ENCODE results near the gene BMAL1. TPM values are rescaled to one million over a fixed set of nuclear protein-coding genes. Genes with fewer than 3 reads are reported as not detected.

The BMAL1 gene
- total RNA-seq, 4 donors from 2014 or later = 19.4 to 87.5 (median 39.7) TPM

DNA sequence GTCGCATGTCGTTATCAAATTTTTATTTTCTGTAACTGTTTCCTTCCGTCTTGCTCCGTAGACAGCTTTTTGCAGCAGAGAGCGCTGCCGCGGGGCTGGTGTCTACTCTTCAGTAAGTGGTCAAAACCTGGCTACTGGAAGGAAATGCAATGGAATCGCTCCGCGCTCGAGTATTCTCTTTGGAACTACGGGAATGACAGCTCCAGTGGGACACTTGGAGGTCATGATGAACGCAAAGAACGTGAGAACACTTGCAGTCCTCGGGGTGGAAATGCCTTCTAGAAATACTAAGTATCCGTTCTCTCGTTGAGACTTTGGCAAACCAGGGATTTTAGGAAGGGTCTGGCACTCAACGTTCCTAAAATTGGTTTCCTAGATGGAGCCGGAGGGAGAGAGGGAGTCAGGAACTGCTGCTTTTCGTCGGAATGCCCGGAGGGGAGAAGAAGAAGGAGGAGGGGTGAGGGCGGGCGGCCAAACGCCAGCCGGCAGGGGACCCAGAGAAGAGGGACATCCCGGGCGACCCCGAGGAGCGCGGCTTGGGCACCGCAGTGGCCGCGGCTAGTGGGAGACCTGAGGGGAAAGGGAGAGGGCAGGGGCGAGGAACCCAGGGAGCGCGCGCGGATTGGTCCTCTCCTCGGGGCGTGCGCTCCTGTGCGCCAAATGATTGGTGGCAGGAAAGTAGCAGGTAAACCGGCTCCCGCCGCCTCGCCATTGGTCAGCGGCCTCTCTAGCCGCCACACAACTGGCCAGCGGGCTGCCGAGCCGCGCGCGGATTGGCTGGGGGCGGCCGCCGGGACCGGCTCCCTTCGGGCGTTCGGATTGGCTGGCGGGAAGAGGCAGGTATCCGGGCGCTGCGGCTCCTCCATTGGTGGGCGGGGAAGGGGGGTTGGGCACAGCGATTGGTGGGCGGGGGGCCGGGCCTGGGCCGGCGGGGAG lies 490 bp upstream of the BMAL1 start:
- no peaks in the 10 kb centered on the region for H3K27me3 ChIP-seq

DNA sequence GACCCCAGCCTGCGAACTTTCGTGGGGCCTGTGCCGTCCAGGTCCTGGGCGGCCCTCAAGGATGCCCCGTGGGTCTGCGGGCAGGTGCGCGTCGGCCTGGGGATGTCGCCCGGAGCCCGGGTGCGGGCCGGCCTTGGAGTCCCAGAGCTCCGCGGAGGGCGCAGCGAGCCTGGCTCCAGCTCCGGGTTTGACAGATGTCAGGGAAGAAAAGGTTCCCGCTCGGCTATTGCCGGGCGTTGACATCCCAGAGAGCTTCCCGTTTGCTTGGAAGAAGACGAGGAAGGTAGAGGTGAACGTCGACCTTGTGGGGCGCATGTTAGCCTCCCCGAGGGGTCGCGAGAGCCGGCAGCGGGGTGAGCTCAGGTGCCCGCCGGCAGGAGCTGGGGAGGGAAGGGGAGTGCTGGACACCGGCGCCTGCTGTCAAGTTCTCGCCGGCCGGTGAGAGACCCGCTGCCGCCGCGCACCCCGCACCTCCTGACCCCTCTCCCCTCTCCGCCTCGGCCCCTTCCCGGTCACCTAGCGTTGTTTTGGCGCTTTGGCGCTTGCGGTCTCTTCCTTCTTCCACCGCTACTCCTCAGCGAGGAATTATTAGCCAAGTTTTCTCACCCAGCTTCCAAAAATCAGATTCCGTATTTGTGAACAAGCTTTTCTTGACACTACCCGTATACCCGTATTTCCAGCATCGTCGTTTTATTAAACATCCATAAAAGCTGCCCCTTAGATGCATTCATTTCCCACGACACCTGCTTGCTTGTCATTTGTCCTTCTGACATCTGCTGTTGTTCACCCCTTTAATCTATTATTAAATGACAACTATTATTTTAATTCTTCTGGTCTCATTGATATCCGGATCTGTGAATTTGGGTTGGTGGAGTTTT lies 1.3 kb downstream of the BMAL1 start:
- Histone ChIP-seq H3K36me3 (no peaks in the 10 kb centered on the region), H3K9me3 (no peaks in the 10 kb centered on the region), H3K4me3 (peak overlapping the region; percentile 90 to 100 (median 97)), H3K27ac (peak overlapping the region; percentile 87 to 98 (median 90)), H3K4me1 (peaks cover 0 to 29% (median 4%) of the 10 kb centered on the region in 4 donors), H3K27me3 (no peaks in the 10 kb centered on the region)
- no peak for DNase-seq
- no peak for TF ChIP-seq POLR2A (IDR thresholded peaks at IDR 0.05)
- TF ChIP-seq, protein P1, sequence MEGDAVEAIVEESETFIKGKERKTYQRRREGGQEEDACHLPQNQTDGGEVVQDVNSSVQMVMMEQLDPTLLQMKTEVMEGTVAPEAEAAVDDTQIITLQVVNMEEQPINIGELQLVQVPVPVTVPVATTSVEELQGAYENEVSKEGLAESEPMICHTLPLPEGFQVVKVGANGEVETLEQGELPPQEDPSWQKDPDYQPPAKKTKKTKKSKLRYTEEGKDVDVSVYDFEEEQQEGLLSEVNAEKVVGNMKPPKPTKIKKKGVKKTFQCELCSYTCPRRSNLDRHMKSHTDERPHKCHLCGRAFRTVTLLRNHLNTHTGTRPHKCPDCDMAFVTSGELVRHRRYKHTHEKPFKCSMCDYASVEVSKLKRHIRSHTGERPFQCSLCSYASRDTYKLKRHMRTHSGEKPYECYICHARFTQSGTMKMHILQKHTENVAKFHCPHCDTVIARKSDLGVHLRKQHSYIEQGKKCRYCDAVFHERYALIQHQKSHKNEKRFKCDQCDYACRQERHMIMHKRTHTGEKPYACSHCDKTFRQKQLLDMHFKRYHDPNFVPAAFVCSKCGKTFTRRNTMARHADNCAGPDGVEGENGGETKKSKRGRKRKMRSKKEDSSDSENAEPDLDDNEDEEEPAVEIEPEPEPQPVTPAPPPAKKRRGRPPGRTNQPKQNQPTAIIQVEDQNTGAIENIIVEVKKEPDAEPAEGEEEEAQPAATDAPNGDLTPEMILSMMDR (IDR thresholded peaks at IDR 0.05) = no peak

More for the DNA sequence above, 490 bp upstream of the BMAL1 start:
- H3K27ac ChIP-seq = peak overlapping the region; percentile 87 to 98 (median 90)
- no peaks in the 10 kb centered on the region for H3K9me3 ChIP-seq
- H3K4me3 ChIP-seq = peak overlapping the region; percentile 90 to 100 (median 97)
- DNase-seq = peak; percentile 97 to 99 (median 98)
- TF ChIP-seq POLR2A (IDR thresholded peaks at IDR 0.05) = peak; percentile 78 to 82
- TF ChIP-seq, protein P1 (IDR thresholded peaks at IDR 0.05) = peak in 1 of 6 experiments; percentile 1
- H3K4me1 ChIP-seq = peaks cover 0 to 25% (median 4%) of the 10 kb centered on the region in 4 donors
- no peaks in the 10 kb centered on the region for H3K36me3 ChIP-seq

DNA sequence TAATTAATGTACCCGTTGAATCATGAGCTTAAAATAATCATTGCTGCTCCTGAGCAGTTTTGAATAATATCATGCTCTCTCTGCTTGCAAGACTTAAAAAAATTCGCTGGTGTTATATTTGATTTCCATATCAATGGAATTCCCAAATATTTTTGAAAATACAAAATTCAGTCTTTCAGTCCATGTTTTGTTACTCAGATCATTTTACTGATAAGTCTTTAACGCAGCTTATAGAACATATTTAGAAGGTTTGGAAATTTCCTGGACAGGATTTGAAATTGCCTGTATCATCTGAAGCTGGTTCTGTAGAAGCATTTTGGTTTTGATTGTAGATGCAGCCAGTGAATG lies 1.9 kb downstream of the BMAL1 start:
- no peak for DNase-seq
- Histone ChIP-seq H3K9me3 (no peaks in the 10 kb centered on the region), H3K4me1 (peaks cover 0 to 29% (median 4%) of the 10 kb centered on the region in 4 donors), H3K4me3 (peak overlapping the region in 3 of 4 donors; percentile 95 to 100 (median 99)), H3K27me3 (no peaks in the 10 kb centered on the region), H3K27ac (no peak overlapping the region), H3K36me3 (no peaks in the 10 kb centered on the region)
- TF ChIP-seq, protein P1 (IDR thresholded peaks at IDR 0.05) = no peak
- TF ChIP-seq POLR2A (IDR thresholded peaks at IDR 0.05) = no peak

DNA sequence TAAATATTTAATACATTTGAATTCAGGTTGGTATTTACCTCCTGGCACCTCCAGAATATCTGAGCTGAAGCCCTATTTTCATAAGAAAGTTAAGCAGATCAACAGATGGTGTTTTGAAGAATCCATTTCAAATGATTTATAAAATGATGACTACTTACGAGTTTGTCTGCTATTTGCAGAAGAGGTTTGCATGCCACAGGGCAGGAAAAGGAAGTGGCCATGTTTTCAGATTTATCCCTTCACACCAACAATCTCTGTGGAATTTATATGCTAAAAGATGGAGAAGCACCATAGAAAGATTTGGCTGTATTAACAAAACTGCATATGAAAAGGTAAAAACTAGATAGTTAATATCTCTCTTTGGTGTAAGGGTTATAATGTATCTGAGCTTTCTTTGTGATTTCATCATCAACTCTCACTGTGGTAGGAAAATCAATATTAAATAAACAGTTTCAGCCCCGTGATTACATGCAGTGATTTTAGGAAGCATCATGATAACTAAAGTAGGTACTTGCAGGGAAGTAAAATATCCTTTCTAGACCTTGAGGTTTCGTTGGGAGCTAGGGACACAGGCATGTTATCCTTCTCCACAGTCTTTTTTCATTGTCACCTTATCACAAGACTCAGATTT lies 2.6 kb downstream of the BMAL1 start:
- Histone ChIP-seq H3K4me1 (peaks cover 0 to 29% (median 4%) of the 10 kb centered on the region in 4 donors), H3K27ac (no peak overlapping the region), H3K36me3 (no peaks in the 10 kb centered on the region), H3K9me3 (no peaks in the 10 kb centered on the region), H3K27me3 (no peaks in the 10 kb centered on the region), H3K4me3 (no peak overlapping the region)
- TF ChIP-seq POLR2A (IDR thresholded peaks at IDR 0.05) = no peak
- TF ChIP-seq, protein P1 (IDR thresholded peaks at IDR 0.05) = no peak
- no peak for DNase-seq

DNA sequence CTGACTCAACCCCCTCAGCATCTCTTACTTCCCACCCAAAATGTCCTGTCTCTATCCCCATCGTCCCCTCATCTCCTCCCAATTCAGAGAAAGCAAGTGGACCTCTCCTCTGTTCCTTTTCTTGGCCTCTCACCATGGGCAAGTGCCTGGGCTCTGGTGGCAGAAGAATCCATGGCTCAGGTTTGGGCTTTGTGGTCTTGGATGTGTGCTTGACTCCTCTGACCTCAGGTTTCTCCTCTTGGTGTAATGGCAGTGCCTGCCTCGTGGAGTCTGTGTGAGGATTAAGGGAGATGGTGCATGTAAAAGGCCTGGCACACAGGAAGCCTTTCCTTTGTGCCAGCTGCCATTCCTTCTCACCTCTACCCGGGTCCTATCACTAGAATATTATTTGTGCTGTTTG lies 3.2 kb downstream of the BMAL1 start:
- TF ChIP-seq, protein P1 (IDR thresholded peaks at IDR 0.05) = no peak
- no peak for TF ChIP-seq POLR2A (IDR thresholded peaks at IDR 0.05)
- H3K9me3 ChIP-seq = no peaks in the 10 kb centered on the region
- H3K36me3 ChIP-seq = no peaks in the 10 kb centered on the region
- no peak overlapping the region for H3K4me3 ChIP-seq
- no peaks in the 10 kb centered on the region for H3K27me3 ChIP-seq
- peaks cover 0 to 29% (median 4%) of the 10 kb centered on the region in 4 donors for H3K4me1 ChIP-seq
- no peak overlapping the region for H3K27ac ChIP-seq
- no peak for DNase-seq

Measured in Peyer's patch (tissue), 4 donors.